Measurements from ENCODE around the gene SEPTIN10. TPM values are rescaled to one million over a fixed set of nuclear protein-coding genes. Genes with fewer than 3 reads are reported as not detected.

The SEPTIN10 gene
- total and polyA plus RNA-seq, 4 donors = 30.2 to 117 (median 48.3) TPM

- H3K4me3 ChIP-seq = no peak overlapping the region
- TF ChIP-seq CTCF (IDR thresholded peaks at IDR 0.05; ENCODE audit: control extremely low read depth, extremely low read depth) = no peak
- 93% methylated on average over 16 of the region's 16 CpGs for WGBS, 2 donors
- no peak overlapping the region for H3K27ac ChIP-seq (ENCODE audit: low read depth in 1 of 2, low read length in 1 of 2)
- H3K36me3 ChIP-seq (ENCODE audit: control insufficient read depth in 4 of 4, insufficient read depth in 4 of 4, low read length in 4 of 4) = no peaks in the 10 kb centered on the region
- no peaks in the 10 kb centered on the region for H3K27me3 ChIP-seq (ENCODE audit: control insufficient read depth in 3 of 3, insufficient read depth in 3 of 3, low read length in 2 of 3)
- no peak overlapping the region for H3K9ac ChIP-seq (ENCODE audit: insufficient read depth in 1 of 2, low read length in 2 of 2)
- ATAC-seq (ENCODE audit: insufficient read depth, low FRiP score) = no peak
- H3K4me1 ChIP-seq (ENCODE audit: control insufficient read depth in 5 of 5, insufficient read depth in 5 of 5, low read length in 5 of 5) = peaks cover 0 to 12% (median 0%) of the 10 kb centered on the region in 5 donors
- DNase-seq = no peak
- no peaks in the 10 kb centered on the region for H3K9me3 ChIP-seq (ENCODE audit: control insufficient read depth in 4 of 4, insufficient read depth in 3 of 4, low read length in 3 of 4)
These were observed 85.7 kb downstream of the SEPTIN10 start for GRCh38 chr2:109527846-109528705.

DNA sequence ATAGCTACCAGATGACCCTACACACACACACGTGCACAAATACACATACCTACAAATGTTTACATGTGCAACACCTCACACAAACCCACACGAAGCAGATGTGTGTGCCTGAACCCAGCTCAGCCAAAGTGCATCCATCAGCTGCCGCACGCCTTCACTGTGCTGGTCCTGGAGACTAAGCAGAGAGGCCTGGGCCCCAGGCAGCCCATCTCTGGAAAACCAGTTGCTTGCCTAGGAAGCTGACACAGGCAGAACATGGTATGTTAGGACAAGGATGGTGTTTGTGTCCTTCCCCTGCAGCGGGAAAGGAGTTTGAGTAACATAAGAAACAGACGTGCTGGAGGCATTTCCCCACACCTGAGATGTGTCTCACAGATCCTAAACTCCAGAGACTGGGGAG, 86.7 kb downstream of the SEPTIN10 start:
- H3K4me1 ChIP-seq (ENCODE audit: control insufficient read depth in 5 of 5, insufficient read depth in 5 of 5, low read length in 5 of 5) = peaks cover 0 to 12% (median 0%) of the 10 kb centered on the region in 5 donors
- DNase-seq (no peak), ATAC-seq (ENCODE audit: insufficient read depth, low FRiP score) (no peak)
- no peak overlapping the region for H3K27ac ChIP-seq (ENCODE audit: low read depth in 1 of 2, low read length in 1 of 2)
- no peaks in the 10 kb centered on the region for H3K36me3 ChIP-seq (ENCODE audit: control insufficient read depth in 4 of 4, insufficient read depth in 4 of 4, low read length in 4 of 4)
- no peaks in the 10 kb centered on the region for H3K9me3 ChIP-seq (ENCODE audit: control insufficient read depth in 4 of 4, insufficient read depth in 3 of 4, low read length in 3 of 4)
- H3K4me3 ChIP-seq = no peak overlapping the region
- no peak overlapping the region for H3K9ac ChIP-seq (ENCODE audit: insufficient read depth in 1 of 2, low read length in 2 of 2)
- H3K27me3 ChIP-seq (ENCODE audit: control insufficient read depth in 3 of 3, insufficient read depth in 3 of 3, low read length in 2 of 3) = no peaks in the 10 kb centered on the region
- TF ChIP-seq CTCF (IDR thresholded peaks at IDR 0.05; ENCODE audit: control extremely low read depth, extremely low read depth) = no peak
- 93% methylated on average over 6 of the region's 6 CpGs for WGBS, 2 donors

DNA sequence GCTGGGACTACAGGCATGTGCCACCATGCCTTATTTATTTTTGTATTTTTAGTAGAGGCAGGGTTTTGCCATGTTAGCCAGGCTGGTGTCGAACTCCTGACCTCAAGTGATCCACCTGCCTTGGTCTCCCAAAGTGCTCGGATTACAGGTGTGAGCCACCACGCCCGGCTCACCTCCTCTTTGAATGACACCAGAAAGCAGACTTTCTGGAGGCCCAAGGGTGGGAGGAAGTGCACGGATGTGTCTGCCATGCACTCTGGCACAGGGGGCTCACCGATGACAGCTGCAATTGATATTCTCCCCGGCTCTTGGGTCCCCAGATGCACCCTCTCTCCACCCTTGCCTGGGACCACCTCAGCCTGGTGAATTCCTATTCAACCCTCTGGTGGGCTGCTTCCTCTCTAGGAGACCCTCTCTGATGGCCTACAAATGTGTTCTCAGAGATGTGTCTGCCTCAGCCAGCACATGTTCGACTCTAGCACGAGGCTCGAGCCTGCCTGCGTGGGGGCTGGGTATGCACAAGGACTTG, 87.3 kb downstream of the SEPTIN10 start:
- no peak for DNase-seq
- 92 to 94% methylated on average over 11 of the region's 11 CpGs for WGBS, 2 donors
- Histone ChIP-seq H3K9me3 (ENCODE audit: control insufficient read depth in 4 of 4, insufficient read depth in 3 of 4, low read length in 3 of 4) (no peaks in the 10 kb centered on the region), H3K27me3 (ENCODE audit: control insufficient read depth in 3 of 3, insufficient read depth in 3 of 3, low read length in 2 of 3) (no peaks in the 10 kb centered on the region), H3K4me1 (ENCODE audit: control insufficient read depth in 5 of 5, insufficient read depth in 5 of 5, low read length in 5 of 5) (peaks cover 0 to 12% (median 0%) of the 10 kb centered on the region in 5 donors), H3K9ac (ENCODE audit: insufficient read depth in 1 of 2, low read length in 2 of 2) (no peak overlapping the region), H3K36me3 (ENCODE audit: control insufficient read depth in 4 of 4, insufficient read depth in 4 of 4, low read length in 4 of 4) (no peaks in the 10 kb centered on the region), H3K4me3 (no peak overlapping the region), H3K27ac (ENCODE audit: low read depth in 1 of 2, low read length in 1 of 2) (no peak overlapping the region)
- no peak for TF ChIP-seq CTCF (IDR thresholded peaks at IDR 0.05; ENCODE audit: control extremely low read depth, extremely low read depth)
- ATAC-seq (ENCODE audit: insufficient read depth, low FRiP score) = no peak

All from lung (tissue), 12 donors.